Putamen (tissue), 1 donor: ENCODE measurements around the gene BASP1.
"Not testable (repeated sequence)": the region's sequence is repeated elsewhere in the genome, so short reads cannot be mapped to it uniquely, and the experiment has no call there.

ENCODE experiments used
- DNase-seq: peaks from one replicate; pipeline ENCODE4 v3.0.0-alpha.2; 2016; ENCODE audit warnings: low spot score

Gene BASP1

GRCh38 chr5:17223367-17224185, 6.1 kb downstream of the BASP1 start:
- no peak for DNase-seq

- no peak for DNase-seq
These were observed 7.6 kb downstream of the BASP1 start for GRCh38 chr5:17224858-17225511.

GRCh38 chr5:17225520-17225919, 8.1 kb downstream of the BASP1 start:
- DNase-seq = no peak

GRCh38 chr5:17227868-17228267, 10.4 kb downstream of the BASP1 start:
- DNase-seq = no peak

- no peak for DNase-seq
These were observed 11.4 kb downstream of the BASP1 start for GRCh38 chr5:17228821-17229291.

GRCh38 chr5:17229313-17229712, 11.9 kb downstream of the BASP1 start:
- no peak for DNase-seq

GRCh38 chr5:17230191-17230590, 12.8 kb downstream of the BASP1 start:
- no peak for DNase-seq

- no peak for DNase-seq
These were observed 13.5 kb downstream of the BASP1 start for GRCh38 chr5:17230808-17231525.

- no peak for DNase-seq
These were observed 15.0 kb downstream of the BASP1 start for GRCh38 chr5:17232405-17232804.

- DNase-seq = no peak
These were observed 16.1 kb downstream of the BASP1 start for GRCh38 chr5:17233488-17233887.

- no peak for DNase-seq
These were observed 16.9 kb downstream of the BASP1 start for GRCh38 chr5:17234374-17234773.

- no peak for DNase-seq
These were observed 18.4 kb downstream of the BASP1 start for GRCh38 chr5:17235731-17236330.

GRCh38 chr5:17238521-17239041, 21.1 kb downstream of the BASP1 start:
- DNase-seq = no peak

GRCh38 chr5:17239953-17240352, 22.5 kb downstream of the BASP1 start:
- no peak for DNase-seq

- no peak for DNase-seq
These were observed 23.1 kb downstream of the BASP1 start for GRCh38 chr5:17240487-17240886.

GRCh38 chr5:17241635-17242034, 24.2 kb downstream of the BASP1 start:
- no peak for DNase-seq

GRCh38 chr5:17243287-17244063, 26.0 kb downstream of the BASP1 start:
- no peak for DNase-seq

GRCh38 chr5:17249029-17249634, 31.7 kb downstream of the BASP1 start:
- DNase-seq = no peak

- not testable (repeated sequence) for DNase-seq
These were observed 32.4 kb downstream of the BASP1 start for GRCh38 chr5:17249841-17250240.

GRCh38 chr5:17252543-17252942, 35.1 kb downstream of the BASP1 start:
- DNase-seq = no peak

- no peak for DNase-seq
These were observed 38.1 kb downstream of the BASP1 start for GRCh38 chr5:17255471-17256021.
